Activated CD4-positive, alpha-beta memory T cell treated with anti-CD3 and anti-CD28 coated beads, Interleukin-2, amount 10 ng/mL, durations not matched to agents 7 days and 5 days (primary cell): Measurements from ENCODE around the gene NCAM2. TPM values are rescaled to one million over a fixed set of nuclear protein-coding genes. Genes with fewer than 3 reads are reported as not detected.
A peak's percentile ranks its signal among the peaks of the same experiment; 100 is the strongest.

Source experiments
- CTCF ChIA-PET: fragments of 350-600 bp; sonication (Branson Sonifier 250); formaldehyde crosslinking; loops from one replicate; lab custom pipeline; 2021; ENCODE audit warnings: antibody characterized with exemption, inconsistent platforms; lab: Charles Lee
- POLR2A ChIA-PET: fragments of 350-600 bp; sonication (Branson Sonifier 250); formaldehyde crosslinking; loops from one replicate; lab custom pipeline; 2021; ENCODE audit warnings: antibody characterized with exemption; lab: Charles Lee
- DNase-seq: peaks from one replicate; pipeline ENCODE4 v3.0.0-alpha.2; 2020
- H3K27ac Mint-ChIP-seq: one replicate; pipeline ENCODE4 v1.8.0; 2021; ENCODE audit warnings: mild to moderate bottlenecking, mixed read lengths
- H3K27me3 Mint-ChIP-seq: one replicate; pipeline ENCODE4 v1.8.0; 2021; ENCODE audit warnings: mixed read lengths
- H3K36me3 Mint-ChIP-seq: one replicate; pipeline ENCODE4 v1.8.0; 2021; ENCODE audit warnings: low read depth, mixed read lengths
- H3K4me1 Mint-ChIP-seq: one replicate; pipeline ENCODE4 v1.8.0; 2021; ENCODE audit warnings: mixed read lengths
- H3K4me3 Mint-ChIP-seq: one replicate; pipeline ENCODE4 v1.8.0; 2021; ENCODE audit warnings: mild to moderate bottlenecking, mixed read lengths
- H3K9me3 Mint-ChIP-seq: one replicate; pipeline ENCODE4 v1.8.0; 2021; ENCODE audit warnings: mixed read lengths
- total RNA-seq, 2 experiments: library from RNA; stranded (reverse); gene quantifications; one replicate each; pipeline ENCODE4 v1.2.3, GENCODE V29; 2021

The NCAM2 gene
- not detected for total RNA-seq

DNA sequence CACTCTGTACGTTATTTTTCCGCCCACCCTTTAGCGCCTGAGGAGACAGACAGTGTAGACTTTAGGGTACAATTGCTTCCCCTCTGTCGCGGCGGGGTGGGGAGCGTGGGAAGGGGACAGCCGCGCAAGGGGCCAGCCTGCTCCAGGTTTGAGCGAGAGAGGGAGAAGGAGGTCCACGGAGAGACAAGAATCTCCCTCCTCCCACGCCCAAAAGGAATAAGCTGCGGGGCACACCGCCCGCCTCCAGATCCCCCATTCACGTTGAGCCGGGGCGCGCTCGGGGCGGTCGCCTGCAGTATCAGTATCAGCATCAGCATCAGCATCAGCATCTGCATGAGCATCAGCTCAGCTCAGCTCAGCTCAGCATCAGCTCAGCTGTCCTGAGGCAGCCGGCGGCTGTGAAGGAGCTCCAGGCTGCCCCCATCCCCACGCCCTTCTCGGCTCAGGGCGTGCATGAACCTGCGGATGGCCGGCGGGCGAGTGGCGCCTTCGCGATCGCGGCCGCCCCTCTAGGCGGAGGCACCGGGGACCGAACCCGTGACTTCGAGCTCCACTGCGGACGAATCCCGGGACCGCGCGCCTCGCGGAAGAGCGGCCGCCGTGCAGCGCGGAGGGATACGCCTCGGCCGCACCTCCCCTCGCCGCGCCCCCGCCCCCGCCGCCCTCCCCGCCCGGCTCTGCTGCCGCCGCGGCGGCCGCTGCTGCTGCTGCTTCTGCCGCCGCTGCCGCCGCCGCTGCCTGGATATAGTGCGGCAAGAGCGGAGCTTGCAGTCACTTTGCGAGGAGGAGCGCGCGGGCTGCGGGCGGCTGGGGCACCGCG, at the start of gene NCAM2:
TSS of gene NCAM2 (plus strand) at position 774 of the 820 bp plus-strand sequence.
- DNase-seq = peak; percentile 57
- peaks cover 11% of the 10 kb centered on the region for H3K4me1 Mint-ChIP-seq
- POLR2A ChIA-PET = no interaction called here
- no peaks in the 10 kb centered on the region for H3K36me3 Mint-ChIP-seq
- H3K4me3 Mint-ChIP-seq = peak within 1 kb of the TSS; percentile 48
- no peaks in the 10 kb centered on the region for H3K9me3 Mint-ChIP-seq
- H3K27me3 Mint-ChIP-seq = peaks cover 25% of the 10 kb centered on the region
- CTCF ChIA-PET = no interaction called here
- no peak within 1 kb of the TSS for H3K27ac Mint-ChIP-seq

DNA sequence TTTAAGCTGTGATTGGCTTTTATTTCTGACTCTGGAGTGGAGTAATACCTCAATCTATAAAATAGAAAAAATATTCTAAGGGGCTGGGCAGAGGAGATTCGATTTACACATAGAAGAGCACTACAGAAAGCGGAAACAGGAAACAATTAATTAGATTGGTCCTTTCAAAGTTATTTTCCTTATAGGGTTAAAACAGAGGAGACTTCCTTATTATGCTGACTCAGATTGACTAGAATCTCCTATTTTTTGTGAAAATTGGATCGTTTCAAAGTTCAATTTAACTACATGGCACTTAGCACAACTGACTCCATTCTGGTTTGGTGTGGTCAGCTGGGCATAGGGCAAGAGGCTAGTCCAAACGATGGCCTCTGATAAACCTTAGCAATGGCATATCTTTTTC, 48.3 kb upstream of the NCAM2 start:
- Mint-ChIP-seq H3K27me3 (no peaks in the 10 kb centered on the region), H3K9me3 (no peaks in the 10 kb centered on the region), H3K27ac (no peak overlapping the region), H3K4me3 (no peak overlapping the region), H3K4me1 (no peaks in the 10 kb centered on the region), H3K36me3 (no peaks in the 10 kb centered on the region)
- POLR2A ChIA-PET = no interaction called here
- DNase-seq = no peak
- CTCF ChIA-PET = no interaction called here

DNA sequence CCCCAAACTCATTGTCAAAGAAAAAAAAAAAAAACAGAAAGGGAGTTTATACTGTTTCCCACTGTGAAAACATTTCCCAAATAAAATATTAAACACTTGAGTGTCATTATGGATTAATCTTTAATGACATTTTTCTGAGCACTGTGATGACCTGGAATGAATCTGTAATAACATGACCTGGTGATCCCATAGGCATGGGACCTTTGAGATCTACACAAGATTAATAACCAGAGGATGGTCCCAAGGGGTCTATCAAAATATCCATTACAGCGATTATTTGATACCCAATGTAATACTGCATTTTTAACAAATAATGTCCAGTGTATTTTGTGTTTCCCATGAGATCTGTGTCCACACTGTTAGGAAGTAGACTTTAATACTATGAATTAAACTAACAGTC, 32.4 kb upstream of the NCAM2 start:
- POLR2A ChIA-PET = no interaction called here
- CTCF ChIA-PET = no interaction called here
- H3K27me3 Mint-ChIP-seq = no peaks in the 10 kb centered on the region
- H3K9me3 Mint-ChIP-seq = peaks cover 2% of the 10 kb centered on the region
- H3K4me1 Mint-ChIP-seq = no peaks in the 10 kb centered on the region
- H3K36me3 Mint-ChIP-seq = no peaks in the 10 kb centered on the region
- no peak overlapping the region for H3K27ac Mint-ChIP-seq
- H3K4me3 Mint-ChIP-seq = no peak overlapping the region
- no peak for DNase-seq

DNA sequence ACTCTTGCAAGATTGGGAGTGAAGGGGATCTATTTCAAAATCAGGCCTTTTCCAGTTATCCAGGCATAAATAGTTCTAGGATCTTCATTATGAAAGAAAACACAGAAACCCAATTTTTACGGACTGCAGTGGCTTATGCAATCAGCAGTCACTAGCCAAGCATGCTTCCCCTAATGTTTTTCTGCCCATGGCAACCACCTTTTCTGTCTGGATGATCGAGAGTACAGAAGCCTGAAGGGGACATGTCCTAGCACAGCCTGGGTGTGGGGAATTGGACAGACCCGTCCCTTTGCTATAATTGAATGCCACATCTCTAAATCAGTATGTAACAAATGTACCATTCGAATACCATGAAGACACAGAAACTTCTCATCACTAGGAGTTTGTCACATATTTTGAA, 29.8 kb upstream of the NCAM2 start:
- H3K27me3 Mint-ChIP-seq = no peaks in the 10 kb centered on the region
- H3K4me3 Mint-ChIP-seq = no peak overlapping the region
- no peak for DNase-seq
- H3K4me1 Mint-ChIP-seq = no peaks in the 10 kb centered on the region
- no peak overlapping the region for H3K27ac Mint-ChIP-seq
- no peaks in the 10 kb centered on the region for H3K36me3 Mint-ChIP-seq
- H3K9me3 Mint-ChIP-seq = no peaks in the 10 kb centered on the region
- ChIA-PET POLR2A (no interaction called here), CTCF (no interaction called here)

DNA sequence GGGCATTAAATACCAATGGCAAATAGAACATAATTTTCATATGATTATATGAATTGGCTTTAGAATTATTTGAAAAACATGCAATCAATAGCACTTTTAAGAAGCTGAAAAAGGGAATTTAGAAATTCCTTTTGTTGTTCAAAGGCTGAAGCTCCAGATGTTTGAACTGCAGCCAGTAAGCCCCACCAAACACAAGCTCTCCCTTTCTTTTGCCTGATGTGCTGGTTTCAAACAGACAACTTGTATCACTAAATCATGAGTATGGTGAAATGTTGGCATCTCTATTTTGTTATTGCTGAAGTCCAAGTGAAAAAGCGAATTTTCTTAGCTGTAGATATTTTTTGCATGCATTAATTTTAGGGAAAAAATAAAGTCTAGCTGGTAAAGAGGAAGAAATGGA, 27.5 kb upstream of the NCAM2 start:
- Mint-ChIP-seq H3K9me3 (no peaks in the 10 kb centered on the region), H3K4me3 (no peak overlapping the region), H3K27me3 (no peaks in the 10 kb centered on the region), H3K36me3 (no peaks in the 10 kb centered on the region), H3K27ac (no peak overlapping the region), H3K4me1 (no peaks in the 10 kb centered on the region)
- DNase-seq = no peak
- ChIA-PET CTCF (no interaction called here), POLR2A (no interaction called here)

DNA sequence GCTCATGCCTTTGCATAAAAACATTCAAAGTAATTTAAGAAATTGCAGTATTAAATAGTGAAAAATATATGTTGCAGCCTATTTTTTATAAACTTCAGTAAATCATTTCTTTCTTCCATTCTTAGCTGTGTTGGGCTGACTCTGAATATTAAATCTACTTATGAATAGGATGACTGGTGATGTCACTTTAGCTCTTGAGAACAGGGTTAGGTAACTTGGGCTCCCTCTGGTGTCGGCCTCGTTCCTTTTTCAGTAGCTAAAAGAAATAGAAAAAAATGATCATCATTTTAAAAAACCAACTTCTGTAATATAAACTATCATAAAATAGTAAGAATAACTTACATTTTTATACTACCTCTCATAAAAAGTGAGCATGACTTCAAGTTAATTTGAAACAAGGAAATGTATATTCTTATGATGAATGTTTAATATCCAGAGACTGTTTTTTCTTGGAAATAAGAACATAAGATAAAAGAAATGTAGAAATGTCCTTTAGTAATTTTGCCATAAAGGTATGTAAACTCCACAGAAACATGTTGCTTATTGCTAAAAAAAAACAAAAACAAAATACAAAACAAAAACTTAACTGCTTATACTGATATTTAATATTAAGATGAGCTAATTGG, 26.8 kb upstream of the NCAM2 start:
- CTCF ChIA-PET = no interaction called here
- POLR2A ChIA-PET = no interaction called here
- no peaks in the 10 kb centered on the region for H3K36me3 Mint-ChIP-seq
- H3K27me3 Mint-ChIP-seq = no peaks in the 10 kb centered on the region
- DNase-seq = no peak
- no peak overlapping the region for H3K4me3 Mint-ChIP-seq
- no peaks in the 10 kb centered on the region for H3K9me3 Mint-ChIP-seq
- H3K4me1 Mint-ChIP-seq = no peaks in the 10 kb centered on the region
- no peak overlapping the region for H3K27ac Mint-ChIP-seq

DNA sequence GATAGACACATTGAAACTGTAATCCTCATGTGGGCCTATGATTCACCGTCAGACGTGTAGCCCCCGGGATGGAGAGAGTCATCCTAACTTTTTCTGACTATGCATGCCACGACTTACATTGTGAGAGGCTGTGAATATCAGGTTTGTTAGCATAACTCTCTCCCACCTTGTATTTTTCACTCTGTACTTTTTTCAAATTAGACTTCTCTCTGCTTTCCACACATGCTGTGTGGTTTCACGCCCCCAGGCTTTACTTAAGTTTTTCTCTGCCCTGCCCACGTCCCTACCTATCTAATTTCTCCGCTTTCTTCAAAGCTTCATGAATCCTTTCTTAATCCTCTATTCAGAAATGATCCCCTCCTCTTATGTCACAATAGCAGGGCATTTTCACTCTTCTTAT, 3.4 kb upstream of the NCAM2 start:
- Mint-ChIP-seq H3K4me1 (peaks cover 11% of the 10 kb centered on the region), H3K9me3 (no peaks in the 10 kb centered on the region), H3K4me3 (no peak overlapping the region), H3K27ac (no peak overlapping the region), H3K36me3 (no peaks in the 10 kb centered on the region), H3K27me3 (peaks cover 21% of the 10 kb centered on the region)
- no peak for DNase-seq
- ChIA-PET CTCF (no interaction called here), POLR2A (no interaction called here)

DNA sequence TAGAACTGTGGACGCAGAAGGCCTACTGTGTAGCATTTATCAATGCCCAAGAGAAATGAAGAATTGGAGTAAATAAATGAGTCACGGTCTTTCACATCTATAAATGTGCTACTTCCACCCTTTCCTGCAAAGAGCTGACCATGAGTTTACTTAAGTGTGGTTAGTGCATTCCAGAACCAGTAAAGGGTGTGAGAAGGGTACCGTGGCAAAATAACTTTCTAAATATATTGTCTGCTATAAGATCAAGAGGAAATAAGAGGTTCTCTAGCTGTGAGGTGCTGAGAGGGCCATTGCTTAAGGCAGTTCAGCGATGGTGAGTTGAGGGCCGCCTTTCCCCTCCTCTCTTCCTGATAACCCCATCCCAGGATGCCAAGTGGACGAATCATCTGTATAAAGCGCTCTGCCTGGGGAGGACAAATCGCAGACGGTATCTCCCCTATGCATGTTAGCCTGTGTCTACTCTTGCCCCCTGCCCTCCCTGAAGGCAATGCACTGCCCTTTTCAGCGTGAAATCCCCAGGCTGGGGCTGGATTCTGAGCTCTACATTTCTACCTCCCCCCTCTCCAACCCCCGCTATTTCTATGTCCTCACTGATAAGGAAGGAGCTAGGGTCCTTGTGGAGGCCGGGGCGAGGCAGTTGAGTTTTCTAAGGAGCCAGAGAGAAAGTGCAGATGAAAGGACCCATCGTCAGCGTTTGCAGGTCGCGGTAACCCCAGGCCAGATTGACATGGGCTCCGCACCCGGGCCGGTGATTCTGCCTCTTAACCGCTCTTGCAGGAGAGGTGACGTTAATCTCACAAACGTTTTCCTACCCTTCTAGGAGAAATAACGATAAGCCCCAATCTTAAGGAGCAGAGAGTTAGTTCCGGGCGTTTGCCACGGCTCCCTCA, 1.5 kb upstream of the NCAM2 start:
- Mint-ChIP-seq H3K27me3 (peaks cover 25% of the 10 kb centered on the region), H3K36me3 (no peaks in the 10 kb centered on the region), H3K4me1 (peaks cover 11% of the 10 kb centered on the region), H3K9me3 (no peaks in the 10 kb centered on the region), H3K27ac (no peak overlapping the region), H3K4me3 (no peak overlapping the region)
- no peak for DNase-seq
- CTCF ChIA-PET = no interaction called here
- POLR2A ChIA-PET = no interaction called here

DNA sequence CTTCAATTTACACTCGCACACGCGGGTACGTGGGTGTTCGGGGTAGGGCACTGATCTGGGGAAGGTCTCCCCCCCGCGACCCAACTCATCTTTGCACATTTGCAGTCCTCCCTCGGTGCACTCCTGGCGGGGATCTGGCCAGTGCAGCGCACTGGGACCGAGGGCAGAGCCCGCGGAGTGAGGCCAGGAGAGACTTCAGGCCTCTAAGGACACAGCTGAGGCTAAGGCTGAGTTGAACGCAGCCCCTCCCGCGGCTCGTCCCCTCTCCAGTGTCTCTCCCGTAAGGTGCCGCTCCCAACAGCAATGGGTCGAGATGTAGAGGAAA, 936 bp upstream of the NCAM2 start:
- no peak for DNase-seq
- Mint-ChIP-seq H3K9me3 (no peaks in the 10 kb centered on the region), H3K27me3 (peaks cover 25% of the 10 kb centered on the region), H3K4me3 (no peak overlapping the region), H3K36me3 (no peaks in the 10 kb centered on the region), H3K4me1 (peaks cover 11% of the 10 kb centered on the region), H3K27ac (no peak overlapping the region)
- ChIA-PET POLR2A (no interaction called here), CTCF (no interaction called here)

DNA sequence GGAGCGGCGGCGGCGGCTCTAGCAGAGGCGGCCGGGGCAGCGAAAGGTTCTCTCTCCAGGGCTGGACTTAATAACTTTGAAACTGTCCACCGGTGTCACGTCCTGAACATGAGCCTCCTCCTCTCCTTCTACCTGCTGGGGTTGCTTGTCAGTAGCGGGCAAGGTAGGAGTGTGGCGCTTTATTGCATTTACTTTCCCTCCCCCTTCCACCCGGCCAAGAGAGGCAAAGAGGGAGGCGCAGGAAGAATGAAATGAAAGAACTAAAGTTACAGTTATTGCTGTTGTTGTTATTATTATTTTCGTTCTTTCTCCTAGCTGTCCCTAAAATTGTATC, 214 bp downstream of the NCAM2 start:
- H3K27ac Mint-ChIP-seq = no peak overlapping the region
- H3K27me3 Mint-ChIP-seq = peaks cover 25% of the 10 kb centered on the region
- H3K4me3 Mint-ChIP-seq = peak overlapping the region; percentile 48
- DNase-seq = no peak
- H3K36me3 Mint-ChIP-seq = no peaks in the 10 kb centered on the region
- CTCF ChIA-PET = interaction anchor here (0.9 kb wide), 1 partner anchor 42 kb away, joined by 3 read pairs; no protein-coding TSS in a partner anchor
- H3K9me3 Mint-ChIP-seq = no peaks in the 10 kb centered on the region
- H3K4me1 Mint-ChIP-seq = peaks cover 11% of the 10 kb centered on the region
- POLR2A ChIA-PET = no interaction called here

DNA sequence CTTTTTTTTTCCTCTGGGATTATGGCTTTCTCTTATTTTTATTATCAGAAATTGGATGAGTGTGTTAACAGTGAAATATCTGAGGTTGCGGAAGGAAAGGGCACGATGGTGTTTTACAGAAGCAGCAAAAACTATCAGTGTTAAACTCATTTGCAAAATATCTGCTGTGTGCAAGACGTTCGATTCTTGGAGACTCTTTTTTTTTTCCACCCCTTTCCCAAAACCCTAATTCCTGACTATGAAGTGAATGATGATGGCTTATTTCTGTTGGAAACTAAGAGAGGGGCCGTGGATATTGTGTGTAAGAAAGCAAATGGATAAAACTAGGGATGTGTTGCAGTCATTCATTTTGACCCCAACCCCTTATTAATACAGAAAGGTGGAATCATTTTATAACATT, 677 bp downstream of the NCAM2 start:
- peak overlapping the region; percentile 48 for H3K4me3 Mint-ChIP-seq

DNA sequence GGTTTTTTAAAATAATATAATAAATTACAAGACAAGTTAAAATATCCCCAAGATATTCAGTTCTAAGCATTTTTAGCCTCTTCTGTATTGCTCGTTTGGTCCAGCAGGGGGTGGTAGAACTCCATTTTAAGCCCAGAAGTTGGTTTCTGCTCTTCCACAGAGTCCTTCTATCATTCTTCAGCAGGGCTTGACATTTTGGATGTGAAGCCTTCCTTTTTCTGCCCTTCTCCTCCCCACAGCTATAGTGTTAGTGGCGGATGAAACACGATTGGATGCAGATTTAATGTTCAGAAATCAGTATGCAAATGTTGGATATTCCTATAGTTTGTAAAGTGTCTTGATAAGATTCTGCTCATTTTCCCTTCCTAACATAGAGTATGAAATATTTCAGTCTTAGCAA, 1.4 kb downstream of the NCAM2 start:
- Mint-ChIP-seq H3K36me3 (no peaks in the 10 kb centered on the region), H3K4me3 (no peak overlapping the region), H3K27me3 (peaks cover 25% of the 10 kb centered on the region), H3K4me1 (peaks cover 11% of the 10 kb centered on the region), H3K27ac (no peak overlapping the region), H3K9me3 (no peaks in the 10 kb centered on the region)
- CTCF ChIA-PET = no interaction called here
- peak; percentile 30 for DNase-seq
- POLR2A ChIA-PET = no interaction called here

More for the DNA sequence above, 677 bp downstream of the NCAM2 start:
- no peak overlapping the region for H3K27ac Mint-ChIP-seq
- no peaks in the 10 kb centered on the region for H3K36me3 Mint-ChIP-seq
- DNase-seq = no peak
- CTCF ChIA-PET = interaction anchor here (0.9 kb wide), 1 partner anchor 42 kb away, joined by 3 read pairs; no protein-coding TSS in a partner anchor
- H3K9me3 Mint-ChIP-seq = no peaks in the 10 kb centered on the region
- peaks cover 25% of the 10 kb centered on the region for H3K27me3 Mint-ChIP-seq
- POLR2A ChIA-PET = no interaction called here
- H3K4me1 Mint-ChIP-seq = peaks cover 11% of the 10 kb centered on the region

DNA sequence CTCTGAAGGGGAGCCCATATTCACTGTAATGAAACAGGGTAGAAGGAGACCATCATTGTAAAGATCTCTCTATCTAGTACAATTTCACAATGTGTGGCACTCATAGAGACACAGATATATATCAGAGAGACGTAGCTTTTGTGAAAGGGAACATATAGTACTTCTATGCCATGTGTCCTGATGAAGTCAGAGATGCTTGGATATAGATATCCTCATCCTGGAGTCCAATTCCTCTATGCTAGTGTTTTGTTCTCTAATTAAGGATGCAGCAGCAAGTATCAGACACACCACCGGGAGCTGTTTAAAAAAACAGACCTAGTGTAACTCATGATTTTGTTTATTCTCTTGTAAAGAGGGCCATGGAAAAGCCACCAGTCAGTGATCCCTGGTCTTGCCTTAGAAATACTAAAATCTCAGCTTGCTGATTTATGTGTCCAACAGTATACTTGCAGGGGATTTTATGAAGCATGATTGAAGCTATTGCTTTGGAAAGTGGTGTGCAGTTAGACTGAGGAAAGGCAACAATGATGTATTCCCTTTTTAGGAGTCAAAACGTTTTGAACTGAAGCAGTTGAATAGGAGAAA, 2.5 kb downstream of the NCAM2 start:
- CTCF ChIA-PET = interaction anchor here (0.8 kb wide), 1 partner anchor 9 kb away, joined by 3 read pairs; no protein-coding TSS in a partner anchor
- H3K9me3 Mint-ChIP-seq = no peaks in the 10 kb centered on the region

More for the DNA sequence above, 2.5 kb downstream of the NCAM2 start:
- no peak overlapping the region for H3K27ac Mint-ChIP-seq
- H3K4me3 Mint-ChIP-seq = no peak overlapping the region
- H3K36me3 Mint-ChIP-seq = no peaks in the 10 kb centered on the region
- peaks cover 25% of the 10 kb centered on the region for H3K27me3 Mint-ChIP-seq
- H3K4me1 Mint-ChIP-seq = peaks cover 11% of the 10 kb centered on the region
- no peak for DNase-seq
- POLR2A ChIA-PET = no interaction called here
